ENCODE results near the gene GGTLC2.

Gene GGTLC2

DNA sequence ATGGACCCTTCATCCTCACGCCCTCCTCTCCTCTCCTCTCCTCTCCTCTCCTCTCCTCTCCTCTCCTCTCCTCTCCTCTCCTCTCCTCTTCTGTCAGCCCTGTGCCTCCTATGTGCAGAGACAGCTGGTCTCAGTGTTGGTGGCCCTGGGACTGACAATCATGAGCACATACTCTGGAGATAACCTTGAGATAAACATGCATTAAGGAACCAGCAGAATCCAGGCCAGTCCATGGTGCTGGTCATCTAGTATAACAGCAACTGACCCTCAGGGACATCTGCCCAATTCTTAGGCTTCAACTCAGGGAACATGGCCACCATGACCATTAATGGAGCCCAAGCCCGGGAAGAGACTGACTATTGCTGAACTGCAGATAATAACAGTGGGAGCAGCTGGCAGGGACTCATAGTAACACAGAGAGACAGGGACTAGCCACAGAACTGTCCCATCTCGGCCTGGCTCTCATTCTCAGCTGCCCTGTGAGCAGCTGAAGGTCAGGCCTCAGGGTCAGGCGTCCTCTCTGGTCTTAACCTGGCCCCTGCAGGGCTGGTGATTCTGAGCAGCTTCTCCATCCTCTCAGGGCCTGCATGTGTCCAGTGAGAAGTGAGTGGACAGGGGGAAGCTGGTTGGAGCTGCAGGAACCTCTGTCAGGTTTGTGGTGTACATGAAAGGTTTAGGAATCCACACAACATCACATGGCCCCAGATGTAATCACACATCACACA lies 45.4 kb downstream of the GGTLC2 start:
- H3K4me3 ChIP-seq (ENCODE audit: low read depth, low read length) = no peak overlapping the region

DNA sequence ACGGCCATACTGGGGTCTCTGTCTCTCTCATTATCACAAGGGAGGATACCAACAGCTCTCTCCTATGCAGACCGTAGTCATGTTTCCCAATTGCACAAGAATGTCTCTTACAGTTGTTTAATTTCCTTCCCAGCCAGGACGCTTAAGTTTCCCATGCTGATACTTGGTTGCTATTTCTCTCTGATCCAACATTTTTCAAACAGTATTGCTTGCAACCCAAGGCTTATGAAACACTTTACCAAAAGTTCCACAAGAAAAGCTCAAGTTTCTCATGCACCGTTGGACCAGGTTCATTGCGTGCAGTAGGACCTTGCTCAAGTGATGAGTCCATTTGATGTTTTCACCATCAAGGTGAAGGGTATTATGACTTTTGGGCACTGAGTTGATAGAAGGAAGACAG lies 46.6 kb downstream of the GGTLC2 start:
- no peak overlapping the region for H3K4me3 ChIP-seq (ENCODE audit: low read depth, low read length)

DNA sequence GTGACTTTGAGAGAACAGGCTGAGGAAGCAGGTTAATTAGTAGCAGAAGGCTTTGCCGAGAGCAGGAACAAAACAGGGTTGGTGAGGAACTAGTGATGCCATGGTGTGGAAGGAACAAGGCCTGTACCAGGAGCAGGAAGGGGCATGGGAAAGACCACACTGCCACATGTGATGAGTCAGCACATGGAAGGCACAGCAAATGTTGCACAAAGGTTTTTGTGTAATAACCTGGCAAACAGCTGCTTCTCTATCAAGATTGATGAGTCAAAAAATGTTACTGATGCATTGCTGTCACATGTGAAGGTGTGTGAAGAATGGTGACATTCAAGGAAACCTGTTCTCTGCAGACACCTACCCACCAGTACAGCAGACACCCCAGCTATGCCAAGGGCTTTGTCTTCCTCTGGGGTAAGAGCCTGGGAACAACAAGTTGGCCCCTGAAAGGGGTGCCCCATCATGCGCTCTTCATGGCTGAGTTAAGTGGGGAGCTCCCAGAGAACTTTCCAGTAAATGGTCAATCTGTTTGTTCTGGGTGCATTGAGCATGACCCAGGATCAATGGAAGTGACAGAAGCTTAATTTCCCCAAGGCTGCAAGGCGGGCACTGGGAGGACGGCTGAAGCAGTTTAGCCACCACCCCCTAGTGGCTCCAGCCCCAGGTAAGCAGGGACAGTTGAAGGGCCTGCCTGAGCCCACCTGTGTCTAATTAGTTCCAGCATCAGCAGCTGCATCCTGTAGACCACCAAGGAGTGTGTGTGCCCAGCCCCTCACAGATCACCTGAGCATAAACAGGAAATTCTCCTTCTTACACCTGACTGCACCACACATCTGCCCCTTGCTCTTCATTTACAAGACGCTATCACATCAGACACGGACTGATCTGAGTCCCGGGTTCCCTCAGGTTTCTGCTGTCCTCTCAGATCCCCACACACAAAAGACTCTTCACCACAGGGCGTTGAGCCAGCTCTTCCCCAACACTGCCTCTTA lies 47.6 kb downstream of the GGTLC2 start:
- no peak overlapping the region for H3K4me3 ChIP-seq (ENCODE audit: low read depth, low read length)

DNA sequence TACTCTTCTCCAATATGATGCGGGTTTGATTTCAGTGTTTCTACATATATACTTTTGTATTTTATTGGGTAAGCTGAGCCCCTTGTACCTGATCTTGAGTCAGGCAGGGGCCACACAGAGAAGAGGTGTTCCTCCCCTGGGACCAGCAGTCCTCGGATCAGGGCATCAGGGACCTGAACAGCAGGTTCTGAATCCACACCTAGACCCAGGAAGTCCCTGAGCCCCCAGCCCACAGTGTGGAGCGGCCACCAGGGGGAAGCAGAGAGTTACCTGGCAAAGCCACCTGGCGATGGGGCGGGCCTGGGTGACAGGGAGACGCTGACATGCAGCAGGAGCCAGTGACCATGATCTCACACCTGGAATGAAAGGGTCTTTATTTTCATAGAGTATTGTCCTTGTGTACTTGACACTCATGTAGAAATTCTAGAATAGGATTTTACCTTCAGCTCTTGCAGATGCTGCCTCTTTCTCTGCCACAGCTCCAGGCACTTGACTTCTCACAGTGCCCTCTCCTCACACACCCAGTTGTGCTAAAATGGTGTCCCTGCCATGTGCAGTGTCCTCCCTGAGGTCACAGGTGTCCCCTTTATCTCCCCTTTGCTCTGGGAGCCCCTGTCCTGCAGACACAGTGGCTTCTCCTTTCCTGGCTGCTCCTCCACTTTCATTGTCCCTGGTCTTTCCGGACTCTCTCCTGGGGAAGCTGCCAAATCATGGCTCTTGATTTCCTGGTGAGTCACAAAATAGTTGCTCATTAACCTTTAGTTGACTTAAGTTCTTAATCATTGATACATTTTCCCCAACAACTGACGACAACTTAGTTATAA lies 48.5 kb downstream of the GGTLC2 start:
- H3K4me3 ChIP-seq (ENCODE audit: low read depth, low read length) = no peak overlapping the region

DNA sequence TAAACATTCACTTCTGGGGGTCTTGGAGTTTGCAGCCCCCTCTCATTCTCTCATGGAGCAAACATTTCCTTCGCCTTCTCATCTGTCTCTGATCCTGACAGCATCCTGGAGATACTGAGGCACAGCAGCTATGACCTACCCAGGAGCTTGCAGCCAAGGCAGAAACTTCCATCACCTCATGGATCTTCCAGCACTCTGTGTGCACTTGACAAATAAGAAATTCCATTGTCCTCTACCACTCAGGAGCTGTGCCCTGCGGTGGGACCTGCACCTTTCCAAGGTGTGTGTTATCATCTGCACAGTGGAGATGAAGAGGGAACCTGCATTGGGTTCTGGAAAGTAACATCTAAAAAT lies 49.1 kb downstream of the GGTLC2 start:
- H3K4me3 ChIP-seq (ENCODE audit: low read depth, low read length) = no peak overlapping the region

DNA sequence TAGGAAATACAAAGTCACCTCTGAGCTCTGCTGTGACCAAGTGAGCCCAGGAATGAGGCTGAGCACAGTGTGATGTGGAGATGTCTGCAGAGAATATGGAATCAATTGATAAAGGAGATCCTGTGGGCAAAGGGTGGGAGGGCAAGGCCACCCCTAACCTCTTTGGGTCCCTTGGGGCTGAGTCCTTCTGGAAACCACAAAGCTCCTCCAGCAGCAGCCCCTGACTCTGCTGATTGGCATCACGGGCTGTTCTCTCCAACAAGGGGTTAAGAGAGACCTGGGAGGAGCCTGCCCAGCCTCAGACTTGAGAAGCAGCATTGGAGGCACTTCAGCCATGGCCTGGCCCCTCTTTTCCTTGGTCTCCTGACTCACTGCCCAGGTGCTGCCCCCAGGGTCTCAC lies 49.7 kb downstream of the GGTLC2 start:
- no peak overlapping the region for H3K4me3 ChIP-seq (ENCODE audit: low read depth, low read length)

DNA sequence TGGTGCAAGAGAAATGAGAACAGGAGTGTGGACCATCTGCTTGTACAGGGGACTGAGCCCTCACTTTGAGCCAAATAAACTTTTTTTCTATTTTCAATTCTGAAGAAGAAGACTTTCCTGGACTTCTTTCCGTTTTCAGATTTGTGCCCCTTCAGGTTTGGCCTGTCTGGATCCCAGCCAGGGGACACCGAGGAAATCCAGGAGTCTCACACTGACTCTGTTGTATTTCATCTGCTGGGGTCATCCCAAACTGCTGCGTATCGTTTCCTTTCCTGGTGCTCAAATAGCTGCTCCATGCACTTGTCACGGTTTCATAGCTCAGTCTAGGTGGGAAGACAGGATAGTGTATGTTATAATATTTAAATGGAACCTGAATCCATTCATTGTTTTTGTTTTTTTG lies 51.7 kb downstream of the GGTLC2 start:
- no peak overlapping the region for H3K4me3 ChIP-seq (ENCODE audit: low read depth, low read length)
